ENCODE data around the gene SMOC2.
"Not testable (repeated sequence)": the region's sequence is repeated elsewhere in the genome, so short reads cannot be mapped to it uniquely, and the experiment has no call there.

The SMOC2 gene

GRCh38 chr6:168655462-168656152 is 214.6 kb downstream of the SMOC2 start:
- DNase-seq (ENCODE audit: low spot score), result no peak

DNA sequence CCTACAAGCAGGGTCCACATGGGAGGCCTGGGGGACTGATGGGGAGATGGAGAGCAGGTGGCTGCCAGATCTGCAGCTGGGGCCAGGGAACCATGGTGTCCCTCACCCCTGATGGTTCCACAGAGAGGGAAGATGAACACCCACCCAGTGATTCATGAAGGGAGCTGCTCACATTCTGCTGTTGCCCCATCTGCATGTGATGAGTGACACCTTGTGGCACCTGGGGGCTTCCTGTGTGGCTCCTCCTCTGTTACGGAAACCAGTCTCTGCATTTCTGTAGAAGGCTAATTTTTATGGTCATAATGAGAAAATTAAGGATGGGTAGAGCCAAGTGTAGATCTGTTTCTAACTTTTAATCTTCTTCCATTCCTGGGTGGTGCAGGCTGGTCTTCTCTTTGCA is 217.1 kb downstream of the SMOC2 start:
- DNase-seq (ENCODE audit: low spot score), result no peak

DNA sequence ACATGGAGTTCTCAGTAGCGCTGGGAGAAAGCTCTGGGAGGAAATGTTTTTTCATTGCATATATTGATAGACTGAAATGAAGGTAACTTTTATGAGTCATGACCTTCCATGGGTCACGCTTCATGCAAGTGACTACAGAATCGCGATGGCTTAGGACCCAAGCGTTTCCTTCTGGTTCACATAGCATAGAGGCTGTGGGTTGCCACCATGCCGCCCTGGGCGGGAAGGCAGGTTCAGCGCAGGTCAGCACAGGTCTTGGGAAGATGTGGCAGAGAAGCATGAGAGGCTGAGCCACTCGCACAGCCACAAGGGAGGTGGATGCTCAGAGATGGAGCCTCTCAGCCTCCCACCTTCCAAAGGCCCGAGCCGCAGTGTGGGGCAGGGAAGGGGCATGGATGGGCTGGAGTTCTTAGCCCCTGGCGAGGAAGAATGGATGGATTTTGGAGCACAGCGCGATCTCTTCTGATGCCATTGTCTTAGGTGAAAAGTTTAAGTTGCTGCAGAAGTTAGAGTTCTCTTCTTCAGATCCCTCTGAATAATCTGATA is 219.5 kb downstream of the SMOC2 start:
- DNase-seq (ENCODE audit: low spot score), result no peak

DNA sequence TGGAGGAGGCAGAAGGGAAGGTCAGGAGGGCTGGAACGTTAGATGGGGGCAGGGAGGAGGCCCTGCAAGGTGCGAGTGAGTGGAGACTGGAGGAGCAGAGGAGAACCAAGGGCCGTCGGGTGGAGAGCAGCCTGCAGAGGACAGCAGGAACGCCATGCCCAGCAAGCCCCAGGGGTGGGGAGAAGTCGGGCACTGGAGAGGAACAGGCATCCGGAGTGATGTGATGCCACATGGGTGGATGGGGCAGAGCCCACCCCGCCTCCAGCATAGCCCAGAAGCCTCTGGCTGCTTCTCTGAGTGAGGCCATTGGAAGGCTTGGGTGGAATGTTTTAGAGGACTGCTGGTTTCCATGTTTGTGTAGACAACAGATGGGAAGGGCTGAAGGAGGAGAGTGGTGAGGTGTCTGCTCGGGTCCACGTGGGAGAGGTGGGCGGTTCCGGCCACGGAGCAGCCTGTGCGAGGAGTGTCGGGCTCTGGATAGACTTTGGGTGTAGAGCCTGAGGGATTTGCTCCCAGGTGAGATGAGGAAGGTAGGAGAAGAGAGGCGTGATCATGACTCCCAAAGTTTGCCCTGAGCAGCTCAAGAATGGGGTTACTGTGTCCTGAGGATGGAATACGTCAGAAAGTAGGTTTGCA is 221.4 kb downstream of the SMOC2 start:
- no peak for DNase-seq (ENCODE audit: low spot score)

GRCh38 chr6:168663041-168663440 is 222.1 kb downstream of the SMOC2 start:
- DNase-seq (ENCODE audit: low spot score), result no peak

GRCh38 chr6:168664956-168665355 is 224.0 kb downstream of the SMOC2 start:
- DNase-seq (ENCODE audit: low spot score), result no peak

- no peak for DNase-seq (ENCODE audit: low spot score)
Measured at GRCh38 chr6:168666170-168666569, 225.2 kb downstream of the SMOC2 start.

DNA sequence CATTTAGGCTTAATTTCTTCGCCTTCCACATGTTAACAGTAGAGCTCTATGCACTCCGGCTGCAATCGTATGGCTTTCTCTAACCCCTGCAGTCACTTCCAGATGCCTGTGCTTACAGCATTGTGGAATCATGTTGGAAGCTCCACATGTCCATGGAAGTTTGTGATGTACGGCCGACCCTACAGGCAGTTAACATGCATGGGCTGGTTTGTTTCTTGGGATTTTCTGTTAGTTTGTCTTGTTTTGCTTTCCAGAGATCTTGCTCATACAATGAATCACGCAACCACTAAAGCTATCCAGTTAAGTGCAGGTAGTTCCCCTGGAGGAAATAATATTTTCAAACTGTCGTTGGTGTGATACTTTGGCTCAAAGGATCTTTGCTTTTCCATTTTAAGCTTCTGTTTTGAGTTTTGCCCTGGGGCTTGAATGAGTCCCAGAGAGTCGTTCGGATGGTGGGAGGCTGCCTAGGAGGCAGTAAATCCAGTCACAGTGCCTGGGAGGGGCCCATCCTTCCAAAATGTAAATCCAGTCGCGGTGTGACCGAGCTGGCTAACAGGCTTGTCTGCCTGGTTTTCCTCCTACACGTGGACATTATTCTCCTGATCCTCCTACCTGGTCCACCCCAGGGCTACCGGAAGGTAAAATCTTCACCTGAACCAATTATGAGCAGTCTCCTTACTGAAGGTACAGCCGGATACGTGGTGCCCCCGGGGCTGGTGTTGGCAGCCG is 225.9 kb downstream of the SMOC2 start:
- DNase-seq (ENCODE audit: low spot score), result no peak

GRCh38 chr6:168667428-168667805 is 226.4 kb downstream of the SMOC2 start:
- DNase-seq (ENCODE audit: low spot score), result no peak

GRCh38 chr6:168670401-168670985 is 229.5 kb downstream of the SMOC2 start:
- no peak for DNase-seq (ENCODE audit: low spot score)

DNA sequence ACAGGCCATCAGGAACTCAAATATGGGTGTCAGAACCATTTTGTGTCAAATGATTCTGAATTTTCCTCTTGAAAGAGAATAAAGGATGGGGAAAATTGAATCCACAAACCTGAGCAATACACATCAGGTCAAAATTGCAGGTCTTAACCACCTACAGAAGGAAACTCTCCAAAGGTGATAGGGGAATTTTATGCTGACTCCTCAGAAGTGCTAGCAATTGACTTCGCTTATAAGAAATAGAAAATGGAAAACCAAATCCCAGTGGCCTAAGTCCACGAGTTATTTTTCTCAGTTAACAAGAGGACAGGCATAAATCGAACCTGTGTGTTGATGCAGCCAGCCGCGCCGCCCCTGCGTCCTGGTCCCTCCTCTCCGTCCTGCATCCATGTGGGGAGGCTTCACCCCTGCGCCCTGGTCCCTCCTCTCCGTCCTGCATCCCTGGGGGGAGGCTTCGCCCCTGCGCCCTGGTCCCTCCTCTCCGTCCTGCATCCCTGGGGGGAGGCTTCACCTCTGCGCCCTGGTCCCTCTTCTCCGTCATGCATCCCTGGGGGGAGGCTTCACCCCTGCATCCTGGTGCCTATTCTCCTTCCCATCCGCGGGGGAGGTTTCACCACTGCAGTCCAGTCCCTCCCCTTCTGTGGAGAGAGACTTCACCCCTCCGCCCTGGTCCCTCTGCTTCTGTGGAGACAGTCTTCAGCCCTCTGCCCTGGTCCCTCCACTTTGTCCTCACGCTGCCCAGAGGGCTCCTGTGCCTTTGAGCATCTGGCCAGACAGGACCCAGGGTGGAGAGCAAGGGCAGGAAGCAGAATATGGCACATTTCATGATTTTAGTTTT is 230.3 kb downstream of the SMOC2 start:
- no peak for DNase-seq (ENCODE audit: low spot score)

GRCh38 chr6:168671863-168672546 is 231.0 kb downstream of the SMOC2 start:
- DNase-seq (ENCODE audit: low spot score), result no peak

GRCh38 chr6:168674595-168674994 is 233.6 kb downstream of the SMOC2 start:
- no peak for DNase-seq (ENCODE audit: low spot score)

DNA sequence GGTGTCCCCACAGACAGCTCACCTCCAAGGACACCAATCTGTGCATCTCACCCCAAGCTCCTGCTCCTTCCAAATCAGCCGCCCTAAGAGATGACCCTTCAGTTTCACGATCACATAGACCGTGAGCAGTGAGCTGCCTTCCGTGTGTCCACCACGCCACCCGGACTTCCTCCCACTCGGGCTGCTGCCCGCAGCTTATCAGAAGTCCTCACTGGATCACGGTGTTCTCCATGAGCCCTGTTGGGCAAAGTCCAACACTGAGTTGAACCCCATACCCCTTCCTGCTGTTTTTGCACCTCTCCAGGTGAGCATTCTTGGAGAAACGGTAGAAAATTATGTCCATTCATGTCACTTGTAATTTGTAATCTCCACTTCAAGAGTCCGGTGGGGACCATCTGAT is 234.4 kb downstream of the SMOC2 start:
- no peak for DNase-seq (ENCODE audit: low spot score)

- DNase-seq (ENCODE audit: low spot score), result no peak
Measured at GRCh38 chr6:168675933-168676551, 235.1 kb downstream of the SMOC2 start.

- no peak for DNase-seq (ENCODE audit: low spot score)
Measured at GRCh38 chr6:168676552-168677322, 235.8 kb downstream of the SMOC2 start.

DNA sequence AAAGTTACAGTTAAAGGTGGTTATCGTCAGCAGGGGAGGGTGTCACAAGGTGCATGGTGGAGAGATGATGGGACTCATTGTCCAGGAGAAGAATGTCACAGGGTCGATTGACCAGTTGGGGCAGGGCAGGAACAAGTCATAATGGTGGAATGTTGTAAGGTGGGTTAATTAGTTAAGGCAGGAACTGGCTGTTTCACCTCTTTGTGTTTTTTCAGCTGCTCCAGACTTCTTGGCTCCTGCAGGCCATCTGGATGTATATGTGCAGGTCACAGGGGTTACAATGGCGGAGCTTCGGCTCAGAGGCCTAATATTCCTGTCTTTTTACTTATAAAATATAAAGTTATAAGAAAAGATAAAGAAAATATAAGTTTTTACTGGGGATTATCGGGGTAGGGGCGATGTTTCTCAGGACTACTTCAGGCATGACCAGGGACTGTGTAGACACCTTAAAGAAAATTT is 236.4 kb downstream of the SMOC2 start:
- DNase-seq (ENCODE audit: low spot score), result not testable (repeated sequence)

DNA sequence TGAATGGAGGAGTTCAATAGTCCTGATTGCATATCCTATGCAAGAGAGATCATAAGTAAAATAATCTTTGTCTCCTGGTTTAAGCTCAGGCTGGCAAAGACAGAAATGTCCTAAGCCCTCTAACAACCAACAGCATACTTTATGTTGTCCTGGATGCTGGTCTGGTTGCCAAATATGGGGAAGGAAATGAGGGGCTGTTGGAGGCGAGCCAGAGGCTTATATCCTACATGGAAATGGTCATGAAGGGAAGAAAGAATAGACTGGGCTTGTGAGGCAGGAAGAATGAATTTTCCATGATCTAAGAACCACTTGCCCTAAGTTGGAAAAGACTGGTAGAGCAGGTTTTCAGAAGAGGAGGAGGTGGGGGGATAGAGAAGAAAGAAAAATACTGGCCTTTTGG is 237.1 kb downstream of the SMOC2 start:
- DNase-seq (ENCODE audit: low spot score), result no peak

- no peak for DNase-seq (ENCODE audit: low spot score)
Measured at GRCh38 chr6:168678588-168678987, 237.6 kb downstream of the SMOC2 start.

DNA sequence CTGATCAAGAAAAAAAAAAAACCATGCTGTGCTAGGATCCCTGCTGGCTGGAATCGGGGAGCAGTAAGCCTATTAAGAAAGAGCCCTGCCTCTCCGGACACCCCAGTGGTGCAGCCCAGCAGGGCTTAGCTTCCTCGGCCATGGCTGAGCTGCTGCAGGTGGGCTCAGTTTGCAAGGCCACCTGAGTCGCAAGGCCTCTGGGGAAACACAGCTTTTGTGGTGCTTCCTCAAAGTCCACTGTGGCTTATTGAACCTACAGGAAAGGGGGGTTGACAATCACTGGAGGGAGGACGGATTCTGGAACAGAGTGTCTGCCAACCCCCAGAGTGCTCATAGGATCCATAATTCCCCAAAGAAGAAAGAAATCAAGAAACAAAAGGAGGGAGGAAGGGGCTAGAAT is 240.8 kb downstream of the SMOC2 start:
- no peak for DNase-seq (ENCODE audit: low spot score)
